H9 (cell line): ENCODE measurements around the gene DUSP2. TPM values are rescaled to one million over a fixed set of nuclear protein-coding genes. Genes with fewer than 3 reads are reported as not detected.

Source experiments
- DNase-seq: peaks from one replicate; pipeline ENCODE4 v3.0.0-alpha.2; 2017
- H2AFZ ChIP-seq: one replicate; pipeline ENCODE4 v1.6.1; 2013; ENCODE audit warnings: mild to moderate bottlenecking, low read length, control low read depth, moderate library complexity
- H2AK5ac ChIP-seq: 2 replicates; pipeline ENCODE4 v1.6.1; 2013; ENCODE audit warnings: low read length, control low read depth, mixed read lengths; ENCODE audit not compliant: insufficient read length
- H2BK120ac ChIP-seq: one replicate; pipeline ENCODE4 v1.6.1; 2013; ENCODE audit warnings: low read depth, mild to moderate bottlenecking, low read length, control low read depth, inconsistent platforms; ENCODE audit not compliant: poor library complexity, severe bottlenecking
- H2BK12ac ChIP-seq: 2 replicates; pipeline ENCODE4 v1.6.1; 2013; ENCODE audit warnings: low read length, control low read depth, mixed read lengths, low read depth; ENCODE audit not compliant: insufficient read length
- H2BK15ac ChIP-seq: 2 replicates; pipeline ENCODE4 v1.6.1; 2013; ENCODE audit warnings: low read depth, low read length, control low read depth
- H2BK20ac ChIP-seq: one replicate; pipeline ENCODE4 v1.6.1; 2013; ENCODE audit warnings: low read depth, mild to moderate bottlenecking, low read length, control low read depth, inconsistent platforms; ENCODE audit not compliant: poor library complexity, severe bottlenecking
- H2BK5ac ChIP-seq: 2 replicates; pipeline ENCODE4 v1.6.1; 2013; ENCODE audit warnings: low read length, control low read depth, mixed read lengths; ENCODE audit not compliant: insufficient read length
- H3K14ac ChIP-seq: 2 replicates; pipeline ENCODE4 v1.6.1; 2013; ENCODE audit warnings: low read length, control low read depth; ENCODE audit not compliant: insufficient read depth
- H3K18ac ChIP-seq: 2 replicates; pipeline ENCODE4 v1.6.1; 2013; ENCODE audit warnings: low read depth, mild to moderate bottlenecking, mixed read lengths, low read length, control low read depth; ENCODE audit not compliant: insufficient read length
- H3K23ac ChIP-seq: 2 replicates; pipeline ENCODE4 v1.6.1; 2013; ENCODE audit warnings: low read length, control low read depth, mixed read lengths, low read depth; ENCODE audit not compliant: insufficient read length
- H3K23me2 ChIP-seq: 2 replicates; pipeline ENCODE4 v1.6.1; 2013; ENCODE audit warnings: low read depth, mild to moderate bottlenecking, mixed read lengths, low read length, control low read depth; ENCODE audit not compliant: insufficient read length, poor library complexity, severe bottlenecking
- H3K27ac ChIP-seq: 2 replicates; pipeline ENCODE4 v1.5.1; 2013; ENCODE audit warnings: low read length, control low read depth, mixed read lengths, low read depth; ENCODE audit not compliant: insufficient read length
- H3K27me3 ChIP-seq: 2 replicates; pipeline ENCODE4 v1.6.1; 2013; ENCODE audit warnings: low read length, control low read depth, inconsistent platforms; ENCODE audit not compliant: insufficient read depth
- H3K4ac ChIP-seq: 2 replicates; pipeline ENCODE4 v1.6.1; 2013; ENCODE audit warnings: low read depth, mild to moderate bottlenecking, control low read depth, inconsistent platforms, low read length, moderate library complexity
- H3K4me1 ChIP-seq: 2 replicates; pipeline ENCODE4 v1.6.1; 2013; ENCODE audit warnings: low read length, control low read depth, inconsistent platforms; ENCODE audit not compliant: insufficient read depth
- H3K4me2 ChIP-seq: 2 replicates; pipeline ENCODE4 v1.6.1; 2013; ENCODE audit warnings: low read length, control low read depth, mixed read lengths; ENCODE audit not compliant: insufficient read length, insufficient read depth
- H3K56ac ChIP-seq: 2 replicates; pipeline ENCODE4 v1.6.1; 2013; ENCODE audit warnings: low read depth, mild to moderate bottlenecking, mixed read lengths, low read length, control low read depth; ENCODE audit not compliant: insufficient read length
- H3K79me1 ChIP-seq: 2 replicates; pipeline ENCODE4 v1.6.1; 2013; ENCODE audit warnings: low read depth, mild to moderate bottlenecking, moderate library complexity, low read length, control low read depth, inconsistent platforms; ENCODE audit not compliant: insufficient read depth, poor library complexity, severe bottlenecking
- H3K79me2 ChIP-seq: 2 replicates; pipeline ENCODE4 v1.6.1; 2013; ENCODE audit warnings: low read length, control low read depth, inconsistent platforms; ENCODE audit not compliant: insufficient read depth
- H3K9ac ChIP-seq: 2 replicates; pipeline ENCODE4 v1.6.1; 2013; ENCODE audit warnings: low read length, control low read depth, mixed read lengths; ENCODE audit not compliant: insufficient read length; ENCODE audit errors: extremely low read depth
- H3K9me3 ChIP-seq: one replicate; pipeline ENCODE4 v1.6.1; 2013; ENCODE audit warnings: low read depth, low read length, inconsistent platforms; ENCODE audit not compliant: control insufficient read depth
- H3T11ph ChIP-seq: one replicate; pipeline ENCODE4 v1.6.1; 2013; ENCODE audit warnings: mild to moderate bottlenecking, low read length, control low read depth, inconsistent platforms
- H4K20me1 ChIP-seq: one replicate; pipeline ENCODE4 v1.6.1; 2013; ENCODE audit not compliant: control insufficient read depth, insufficient read length, insufficient read depth
- H4K5ac ChIP-seq: 2 replicates; pipeline ENCODE4 v1.6.1; 2013; ENCODE audit warnings: low read depth, mild to moderate bottlenecking, mixed read lengths, low read length, control low read depth; ENCODE audit not compliant: insufficient read length
- H4K8ac ChIP-seq: replicated peaks from 2 replicates; pipeline ENCODE4 v1.6.1; 2013; ENCODE audit warnings: low read length, control low read depth, mixed read lengths, low read depth; ENCODE audit not compliant: insufficient read length
- H4K91ac ChIP-seq: 2 replicates; pipeline ENCODE4 v1.6.1; 2013; ENCODE audit warnings: low read depth, mild to moderate bottlenecking, moderate library complexity, mixed read lengths, low read length, control low read depth; ENCODE audit not compliant: insufficient read length
- H3K27ac Mint-ChIP-seq, 3 experiments: 2 replicates in 2 of 3; 3 replicates in 1 of 3; pipeline ENCODE4 v1.8.0; 2020 to 2021; ENCODE audit warnings: mixed read lengths in 3 of 3, mild to moderate bottlenecking in 1 of 3, moderate library complexity in 1 of 3
- H3K27me3 Mint-ChIP-seq: 2 replicates; pipeline ENCODE4 v1.8.0; 2021; ENCODE audit warnings: low read depth, mild to moderate bottlenecking, moderate library complexity, mixed read lengths
- H3K36me3 Mint-ChIP-seq, 3 experiments: 2 replicates in 2 of 3; 3 replicates in 1 of 3; pipeline ENCODE4 v1.8.0; 2020 to 2021; ENCODE audit warnings: low read depth in 3 of 3, mixed read lengths in 3 of 3; ENCODE audit not compliant: insufficient read depth in 1 of 3
- H3K4me1 Mint-ChIP-seq, 2 experiments: 2 replicates each; pipeline ENCODE4 v1.8.0; 2020; ENCODE audit warnings: mixed read lengths in 2 of 2
- H3K4me3 Mint-ChIP-seq, 2 experiments: 2 replicates in 1 of 2; 3 replicates in 1 of 2; pipeline ENCODE4 v1.8.0; 2020 to 2021; ENCODE audit warnings: mild to moderate bottlenecking in 2 of 2, mixed read lengths in 2 of 2, moderate library complexity in 1 of 2
- H3K9me3 Mint-ChIP-seq, 2 experiments: 2 replicates in 1 of 2; 3 replicates in 1 of 2; pipeline ENCODE4 v1.8.0; 2020; ENCODE audit warnings: mild to moderate bottlenecking in 2 of 2, mixed read lengths in 2 of 2, moderate library complexity in 1 of 2
- CTCF ChIP-seq: fragments of 200-600 bp; sonication (generic); conservative IDR thresholded peaks from 3 replicates; pipeline ENCODE4 v1.8.0; 2021; ENCODE audit warnings: antibody characterized with exemption, mild to moderate bottlenecking
- WGBS: extraction: QIAGEN DNeasy Blood & Tissue Kit; methylation state at CpG from one replicate; pipeline ENCODE4 v1.1.7; 2013; ENCODE audit warnings: missing lambda C conversion rate, low lambda C conversion rate, mixed read lengths; ENCODE audit not compliant: insufficient read length; ENCODE audit errors: extremely low coverage; 5-methylcytosine and 5-hydroxymethylcytosine counted together
- total RNA-seq: library from RNA; stranded (reverse); gene quantifications from 2 replicates; pipeline ENCODE4 v1.2.1, GENCODE V29; 2021

Gene DUSP2
- total RNA-seq, 1 experiment from 2014 or later: 14.9 TPM

GRCh38 chr2:96097951-96098823 lies 47.1 kb downstream of the DUSP2 start:
- Histone ChIP-seq H3T11ph (no peak overlapping the region), H3K23ac (no peak overlapping the region), H4K20me1 (no peaks in the 10 kb centered on the region), H3K14ac (no peak overlapping the region), H3K4me1 (no peaks in the 10 kb centered on the region; the same call in 1 of the 2 replicates), H3K9me3 (no peaks in the 10 kb centered on the region), H3K23me2 (no peaks in the 10 kb centered on the region), H3K27ac (no peak overlapping the region), H4K91ac (no peak overlapping the region), H3K79me1 (no peaks in the 10 kb centered on the region), H2BK20ac (no peak overlapping the region), H3K9ac (no peak overlapping the region), H3K27me3 (no peaks in the 10 kb centered on the region), H4K8ac (no peak overlapping the region), H2AFZ (no peak overlapping the region), H4K5ac (no peak overlapping the region), H3K18ac (no peak overlapping the region), H3K56ac (no peak overlapping the region), H2AK5ac (no peak overlapping the region), H2BK15ac (no peak overlapping the region), H2BK12ac (no peak overlapping the region), H3K4ac (no peak overlapping the region), H3K4me2 (no peak overlapping the region), H3K79me2 (no peaks in the 10 kb centered on the region), H2BK120ac (no peak overlapping the region), H2BK5ac (no peak overlapping the region)
- Mint-ChIP-seq H3K36me3 (no peaks in the 10 kb centered on the region), H3K27me3 (no peaks in the 10 kb centered on the region), H3K4me3 (no peak overlapping the region), H3K4me1 (peaks cover 12 to 25% of the 10 kb centered on the region in 2 experiments), H3K9me3 (no peaks in the 10 kb centered on the region; a peak in 1 of 5 replicates), H3K27ac (peak overlapping the region in 1 of 3 experiments; percentile 59; a peak in 2 of 7 replicates)
- DNase-seq: peak; percentile 22
- no CpG with 5 or more reads among the region's 7 CpGs for WGBS
- TF ChIP-seq CTCF: no peak
